ENCODE results near the gene SCAPER. TPM values are rescaled to one million over a fixed set of nuclear protein-coding genes. Genes with fewer than 3 reads are reported as not detected.

The SCAPER gene, protein sequence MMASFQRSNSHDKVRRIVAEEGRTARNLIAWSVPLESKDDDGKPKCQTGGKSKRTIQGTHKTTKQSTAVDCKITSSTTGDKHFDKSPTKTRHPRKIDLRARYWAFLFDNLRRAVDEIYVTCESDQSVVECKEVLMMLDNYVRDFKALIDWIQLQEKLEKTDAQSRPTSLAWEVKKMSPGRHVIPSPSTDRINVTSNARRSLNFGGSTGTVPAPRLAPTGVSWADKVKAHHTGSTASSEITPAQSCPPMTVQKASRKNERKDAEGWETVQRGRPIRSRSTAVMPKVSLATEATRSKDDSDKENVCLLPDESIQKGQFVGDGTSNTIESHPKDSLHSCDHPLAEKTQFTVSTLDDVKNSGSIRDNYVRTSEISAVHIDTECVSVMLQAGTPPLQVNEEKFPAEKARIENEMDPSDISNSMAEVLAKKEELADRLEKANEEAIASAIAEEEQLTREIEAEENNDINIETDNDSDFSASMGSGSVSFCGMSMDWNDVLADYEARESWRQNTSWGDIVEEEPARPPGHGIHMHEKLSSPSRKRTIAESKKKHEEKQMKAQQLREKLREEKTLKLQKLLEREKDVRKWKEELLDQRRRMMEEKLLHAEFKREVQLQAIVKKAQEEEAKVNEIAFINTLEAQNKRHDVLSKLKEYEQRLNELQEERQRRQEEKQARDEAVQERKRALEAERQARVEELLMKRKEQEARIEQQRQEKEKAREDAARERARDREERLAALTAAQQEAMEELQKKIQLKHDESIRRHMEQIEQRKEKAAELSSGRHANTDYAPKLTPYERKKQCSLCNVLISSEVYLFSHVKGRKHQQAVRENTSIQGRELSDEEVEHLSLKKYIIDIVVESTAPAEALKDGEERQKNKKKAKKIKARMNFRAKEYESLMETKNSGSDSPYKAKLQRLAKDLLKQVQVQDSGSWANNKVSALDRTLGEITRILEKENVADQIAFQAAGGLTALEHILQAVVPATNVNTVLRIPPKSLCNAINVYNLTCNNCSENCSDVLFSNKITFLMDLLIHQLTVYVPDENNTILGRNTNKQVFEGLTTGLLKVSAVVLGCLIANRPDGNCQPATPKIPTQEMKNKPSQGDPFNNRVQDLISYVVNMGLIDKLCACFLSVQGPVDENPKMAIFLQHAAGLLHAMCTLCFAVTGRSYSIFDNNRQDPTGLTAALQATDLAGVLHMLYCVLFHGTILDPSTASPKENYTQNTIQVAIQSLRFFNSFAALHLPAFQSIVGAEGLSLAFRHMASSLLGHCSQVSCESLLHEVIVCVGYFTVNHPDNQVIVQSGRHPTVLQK (N-terminal part only)
- 29.2 TPM for total RNA-seq

DNA sequence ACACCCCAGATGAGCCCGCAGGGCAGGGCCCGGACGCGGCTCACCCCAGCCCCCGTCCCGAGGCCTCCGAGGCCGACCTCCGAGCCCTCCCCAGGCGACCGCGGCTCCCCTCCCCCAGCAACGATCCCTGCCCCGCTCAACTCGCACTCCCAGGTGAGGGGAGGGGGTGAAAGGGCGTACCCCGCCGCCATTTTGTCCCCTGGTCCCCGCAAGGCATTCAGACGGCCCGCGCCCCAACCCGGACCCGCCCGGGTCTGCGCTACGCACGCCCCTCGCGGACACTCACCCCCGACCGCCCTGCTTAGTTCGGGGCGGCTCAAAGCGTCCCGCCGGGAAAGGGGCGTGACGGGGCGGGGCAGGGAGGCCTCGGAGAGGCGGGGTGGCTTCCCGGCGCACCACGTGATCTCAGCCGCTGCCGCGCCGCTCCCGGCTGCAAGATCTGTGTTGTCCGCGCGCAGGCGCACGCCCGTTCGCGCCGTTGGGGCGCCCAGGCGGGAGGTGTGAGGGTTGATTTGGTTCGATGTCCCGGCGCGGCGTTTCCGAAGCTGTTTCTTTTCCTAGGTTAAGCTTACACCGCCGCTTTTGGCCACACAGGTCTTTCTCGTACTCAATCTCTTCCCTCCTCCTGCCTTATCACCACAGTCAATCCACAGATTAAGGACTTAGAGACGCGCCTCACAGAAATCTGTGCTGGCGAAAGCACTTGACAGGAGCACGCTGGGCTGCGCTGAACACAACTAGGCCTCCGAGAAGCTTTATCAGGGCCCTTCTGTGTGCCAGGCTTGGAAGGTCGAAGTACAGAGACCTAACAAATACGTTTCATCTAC lies at the start of gene SCAPER:
TSS of gene SCAPER (minus strand) at position 328 of the 827 bp plus-strand sequence. CDS start 21,523 bp downstream, outside the sequence.
- peak; percentile 83 for DNase-seq

DNA sequence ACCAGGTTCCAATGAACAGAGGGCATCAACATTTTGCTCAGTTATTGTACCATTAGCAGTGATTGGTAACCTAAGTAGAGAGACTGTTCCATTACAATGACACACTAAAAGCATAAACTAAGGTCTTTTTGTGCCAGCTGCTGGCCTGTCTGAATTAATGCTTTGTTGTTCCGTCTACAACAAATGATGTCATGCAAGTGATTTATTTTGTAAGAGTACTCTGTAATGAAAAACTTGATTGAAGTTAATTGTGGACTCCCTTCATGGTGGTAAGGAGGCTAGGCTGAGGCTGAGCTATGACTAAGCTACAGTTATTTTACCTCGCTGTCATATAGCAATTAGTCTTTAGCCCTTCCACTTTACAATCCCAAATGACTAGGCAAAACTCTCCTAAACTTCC lies 49.6 kb upstream of the SCAPER start:
- no peak for DNase-seq

DNA sequence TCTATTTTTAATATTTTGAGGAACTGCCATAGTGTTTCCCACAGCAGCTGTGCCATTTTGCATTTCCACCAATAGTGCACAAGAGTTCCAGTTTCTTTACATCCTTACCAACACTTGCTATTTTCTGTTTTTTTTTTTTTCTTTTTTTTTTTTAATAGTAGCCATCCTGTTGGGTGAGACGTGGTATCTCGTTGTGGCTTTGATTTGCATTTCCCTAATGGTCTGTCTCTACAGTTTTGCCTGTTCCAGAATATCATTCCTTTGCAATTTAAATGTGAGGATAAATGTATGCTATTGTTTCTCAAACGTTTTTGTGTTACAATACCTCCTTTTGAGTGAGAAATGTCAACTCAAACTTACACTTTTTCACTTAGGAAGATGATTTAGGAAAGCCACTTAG lies 48.8 kb upstream of the SCAPER start:
- no peak for DNase-seq

DNA sequence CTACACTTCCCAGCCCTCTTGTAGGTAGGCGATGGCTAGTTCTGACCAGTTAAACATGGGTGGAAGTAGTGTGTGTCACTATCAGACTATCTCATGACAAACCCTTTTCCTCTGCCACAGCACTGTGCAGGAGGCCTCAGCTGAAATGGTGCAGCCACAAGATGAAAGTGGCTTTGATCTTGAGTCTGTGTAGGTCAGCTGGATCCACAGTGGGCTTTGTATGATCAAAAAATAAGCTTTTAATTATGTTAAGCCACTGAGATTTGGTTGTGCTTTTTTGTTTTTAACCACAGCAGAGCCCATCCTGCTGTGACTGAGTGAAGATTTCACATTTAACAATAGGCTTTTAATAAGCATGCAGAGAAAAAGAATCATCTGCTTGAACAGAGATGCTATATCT lies 46.1 kb upstream of the SCAPER start:
- no peak for DNase-seq

DNA sequence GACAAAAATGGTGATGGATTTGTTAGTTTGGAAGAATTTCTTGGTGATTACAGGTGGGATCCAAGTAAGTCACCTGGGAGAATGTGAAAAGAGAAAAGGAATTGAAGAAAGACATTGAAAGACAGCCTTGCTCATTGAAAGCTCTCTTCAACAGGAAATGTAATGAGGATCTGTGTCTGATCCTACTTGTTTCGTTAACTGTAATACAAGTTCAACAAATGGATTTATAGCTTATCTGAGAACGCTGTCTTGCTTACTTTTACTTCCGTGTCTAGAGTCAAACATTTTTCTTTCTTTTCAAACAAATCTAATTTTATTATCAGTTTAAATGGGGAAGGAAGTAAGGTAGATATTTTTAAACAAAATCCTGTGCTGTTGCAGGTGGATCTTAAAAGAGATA lies 42.3 kb upstream of the SCAPER start:
- no peak for DNase-seq

DNA sequence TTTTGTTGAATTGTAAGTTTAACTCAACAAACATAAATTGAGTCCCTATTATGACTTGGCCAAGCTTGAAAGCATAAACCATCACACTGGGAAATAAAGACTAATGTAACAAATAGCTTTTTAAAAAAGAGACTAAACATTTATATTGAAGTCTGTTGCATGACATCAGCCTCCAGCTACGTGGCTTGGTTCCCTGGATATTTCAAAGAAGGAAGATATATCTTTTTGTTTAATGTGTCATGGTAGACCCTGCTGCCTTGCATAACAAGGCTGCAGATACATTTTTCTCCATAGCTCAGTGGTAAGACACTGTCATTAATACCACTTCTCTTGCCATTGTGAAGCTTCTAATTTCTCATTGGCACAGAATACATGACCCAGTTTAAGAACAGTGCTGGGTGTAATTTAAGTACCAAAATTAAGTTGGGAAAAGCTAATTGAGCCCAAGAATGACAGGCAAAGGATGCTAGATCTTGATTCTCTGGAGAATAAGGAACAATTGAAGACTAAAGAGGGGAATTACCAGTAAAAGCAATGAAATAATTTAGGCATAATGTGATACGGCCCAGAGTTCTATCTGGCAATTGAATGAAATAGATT lies 40.5 kb upstream of the SCAPER start:
- no peak for DNase-seq

DNA sequence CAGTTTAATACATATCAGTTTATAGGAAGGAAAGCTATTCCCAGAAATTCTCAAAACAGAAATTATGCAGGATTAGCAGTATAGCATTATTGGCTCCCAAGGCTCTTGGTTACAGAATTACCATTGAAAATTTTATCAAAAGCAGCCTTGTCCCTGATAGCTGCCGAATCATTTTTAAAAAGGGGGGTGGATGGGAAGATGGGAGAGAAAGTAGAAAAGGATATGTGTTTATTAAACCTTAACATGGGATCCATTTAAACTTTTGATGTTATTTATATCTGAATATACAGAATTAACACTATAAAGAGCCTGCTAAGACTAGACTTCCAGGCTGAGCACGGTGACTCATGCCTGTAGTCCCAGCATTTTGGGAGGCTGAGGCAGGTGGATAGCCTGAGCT lies 37.2 kb upstream of the SCAPER start:
- DNase-seq: no peak

DNA sequence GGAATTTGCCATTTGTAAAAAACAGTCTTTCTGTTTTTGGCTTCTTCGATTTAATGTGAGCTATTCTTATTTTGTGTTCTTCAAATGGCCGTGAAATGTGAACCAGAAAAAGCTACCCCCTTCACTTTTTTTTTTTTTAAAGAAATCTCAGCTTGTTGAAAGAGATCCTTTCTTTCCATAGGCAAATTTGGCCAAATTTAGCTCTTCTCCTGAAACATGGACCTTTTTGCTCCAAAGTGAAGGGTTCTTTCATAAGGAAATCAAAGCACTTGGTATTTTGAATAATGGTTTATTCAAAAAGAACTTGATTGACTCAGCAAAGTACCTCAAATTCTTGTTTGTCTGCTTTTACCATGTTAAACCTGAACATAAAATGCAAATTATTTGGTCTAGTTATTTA lies 36.5 kb upstream of the SCAPER start:
- no peak for DNase-seq

DNA sequence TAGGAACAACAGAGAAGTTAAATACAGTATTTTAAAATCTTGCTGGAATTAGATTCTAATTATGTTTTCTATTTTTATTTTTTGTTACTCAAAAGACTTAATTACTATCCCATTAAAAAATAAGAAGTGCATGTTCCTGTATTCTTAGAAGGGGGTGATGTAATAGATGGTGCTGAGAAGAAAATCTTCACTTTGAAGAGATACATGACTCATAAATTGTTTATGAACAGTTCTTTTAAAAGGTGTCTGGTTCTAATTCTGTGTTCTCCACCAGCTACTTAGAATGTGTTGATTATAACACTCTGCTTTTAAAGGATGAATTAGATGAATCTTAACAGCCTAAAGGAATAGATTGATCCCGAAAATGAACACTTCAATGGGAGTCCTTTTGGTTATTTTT lies 34.6 kb upstream of the SCAPER start:
- no peak for DNase-seq

DNA sequence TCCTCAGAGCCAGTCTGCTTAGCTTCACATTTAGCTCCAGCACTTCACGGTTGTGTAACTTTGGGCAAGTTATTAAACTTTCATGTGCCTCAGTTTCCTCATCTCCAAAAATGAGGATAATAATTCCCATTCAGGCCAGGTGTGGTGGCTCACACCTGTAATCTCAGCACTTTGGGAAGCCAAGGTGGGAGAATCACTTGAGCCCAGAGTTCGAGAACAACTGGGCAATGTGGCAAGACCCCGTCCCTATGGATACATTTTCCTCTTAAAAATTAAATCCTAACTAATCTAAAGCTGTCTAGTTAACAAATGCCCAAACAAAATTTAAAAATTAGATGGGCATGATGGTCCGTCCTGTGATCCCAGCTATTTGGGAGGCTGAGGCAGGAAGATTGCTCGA lies 33.6 kb upstream of the SCAPER start:
- DNase-seq: no peak

DNA sequence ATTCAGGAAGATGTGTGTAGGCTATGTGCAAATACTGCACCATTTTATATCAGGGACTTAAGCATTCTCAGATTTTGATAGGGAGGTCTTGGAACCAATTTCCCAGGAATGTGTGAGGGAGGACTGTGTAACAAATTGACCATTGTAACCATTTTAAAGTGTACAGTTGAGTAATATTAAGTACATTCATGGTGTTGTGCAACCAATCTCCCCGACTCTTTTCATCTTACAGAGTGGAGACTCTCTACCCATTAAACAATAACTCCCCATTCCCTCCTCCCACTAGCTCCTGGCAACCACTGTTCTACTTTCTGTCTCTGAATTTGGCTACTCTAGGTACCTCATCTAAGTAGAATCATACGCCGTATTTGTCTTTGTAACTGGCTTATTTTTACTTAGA lies 31.5 kb upstream of the SCAPER start:
- no peak for DNase-seq

DNA sequence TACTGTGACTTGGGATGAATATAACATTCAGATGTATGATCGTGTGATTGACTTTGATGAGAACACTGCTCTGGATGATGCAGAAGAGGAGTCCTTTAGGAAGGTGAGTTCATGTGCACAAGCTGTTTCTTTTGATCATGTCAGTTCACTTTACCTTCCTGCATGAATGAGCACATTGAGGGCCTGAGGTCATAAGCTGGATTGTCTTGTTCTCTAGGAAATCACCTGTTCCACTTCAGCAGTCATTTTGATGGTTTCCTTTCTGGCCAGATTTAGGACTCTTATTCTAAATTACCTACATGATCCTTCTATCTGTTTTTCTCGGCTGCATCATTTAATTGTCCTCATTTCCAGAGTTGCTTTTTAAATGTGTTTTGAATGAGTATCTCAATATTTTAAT lies 30.5 kb upstream of the SCAPER start:
- DNase-seq: no peak

DNA sequence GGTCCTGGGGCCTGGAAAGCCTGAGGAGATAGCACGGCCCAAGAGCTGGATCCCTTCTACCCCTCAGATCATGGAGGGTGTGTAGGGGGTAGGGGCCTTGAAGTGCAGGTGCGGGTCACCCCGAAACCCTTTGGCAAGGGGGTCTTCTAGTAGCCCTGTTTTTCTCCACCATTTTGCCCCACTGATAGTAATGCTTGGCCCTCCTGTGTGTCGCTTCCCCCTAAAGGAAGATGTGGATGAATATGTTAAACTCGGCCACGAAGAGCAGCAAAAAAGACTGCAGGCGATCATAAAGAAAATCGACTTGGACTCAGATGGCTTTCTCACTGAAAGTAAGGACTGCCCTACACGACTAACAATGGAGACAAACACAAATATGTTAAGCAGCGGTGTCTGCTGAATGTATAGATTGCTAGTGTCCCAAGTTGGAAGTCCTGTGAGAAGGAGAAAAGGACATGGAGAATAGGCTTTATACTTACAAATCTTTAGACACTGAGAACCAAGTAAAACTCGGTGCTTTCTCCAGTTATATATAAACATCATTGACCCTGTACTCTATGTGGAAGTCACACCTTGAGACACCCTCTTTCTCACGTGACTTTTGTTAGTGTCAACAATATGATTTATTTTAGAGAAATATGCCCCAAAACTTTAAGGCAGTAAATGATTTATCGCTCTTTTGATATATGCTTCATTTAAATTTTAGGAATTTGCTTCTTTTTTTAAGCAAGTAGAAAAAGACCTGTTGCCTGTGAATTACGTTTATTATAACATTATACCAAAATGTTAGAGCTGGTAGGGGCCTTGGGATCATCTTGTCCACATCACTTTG lies 27.2 kb upstream of the SCAPER start:
- no peak for DNase-seq

DNA sequence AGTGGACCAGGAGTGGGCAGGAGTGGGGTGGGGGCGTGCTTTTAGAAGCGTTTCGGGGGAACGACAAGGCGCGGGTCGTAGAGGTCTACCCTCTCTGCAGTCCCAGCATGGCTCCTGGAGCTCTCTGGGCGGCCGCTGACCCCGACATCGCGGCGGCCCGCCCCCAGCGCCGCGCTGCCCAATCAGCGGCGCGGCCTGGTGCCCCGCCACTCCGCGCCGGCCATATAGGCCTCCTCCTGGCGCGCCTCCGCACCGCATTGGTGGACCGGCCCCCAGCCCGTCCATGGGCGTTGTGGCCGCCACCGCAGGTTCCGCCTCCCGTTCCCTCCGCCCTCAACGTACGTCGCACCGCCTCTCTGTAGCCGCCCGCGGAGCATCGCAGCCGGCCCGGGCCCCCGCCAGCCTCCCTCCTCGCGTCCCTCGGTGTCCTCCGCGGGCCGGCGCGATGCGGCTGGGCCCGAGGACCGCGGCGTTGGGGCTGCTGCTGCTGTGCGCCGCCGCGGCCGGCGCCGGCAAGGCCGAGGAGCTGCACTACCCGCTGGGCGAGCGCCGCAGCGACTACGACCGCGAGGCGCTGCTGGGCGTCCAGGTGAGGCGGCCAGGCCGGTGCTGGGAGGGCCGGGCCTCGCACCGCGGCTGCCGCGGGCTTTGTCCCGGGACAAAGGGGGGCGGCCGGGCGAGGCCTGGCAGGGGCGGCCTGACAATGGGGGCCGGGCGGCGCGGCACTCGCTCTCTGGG lies 26.4 kb upstream of the SCAPER start, which contains the start of gene RCN2:
TSS of gene RCN2 (plus strand) at position 353 of the 738 bp plus-strand sequence. CDS start at position 446, 93 bp downstream.
- peak; percentile 92 for DNase-seq

DNA sequence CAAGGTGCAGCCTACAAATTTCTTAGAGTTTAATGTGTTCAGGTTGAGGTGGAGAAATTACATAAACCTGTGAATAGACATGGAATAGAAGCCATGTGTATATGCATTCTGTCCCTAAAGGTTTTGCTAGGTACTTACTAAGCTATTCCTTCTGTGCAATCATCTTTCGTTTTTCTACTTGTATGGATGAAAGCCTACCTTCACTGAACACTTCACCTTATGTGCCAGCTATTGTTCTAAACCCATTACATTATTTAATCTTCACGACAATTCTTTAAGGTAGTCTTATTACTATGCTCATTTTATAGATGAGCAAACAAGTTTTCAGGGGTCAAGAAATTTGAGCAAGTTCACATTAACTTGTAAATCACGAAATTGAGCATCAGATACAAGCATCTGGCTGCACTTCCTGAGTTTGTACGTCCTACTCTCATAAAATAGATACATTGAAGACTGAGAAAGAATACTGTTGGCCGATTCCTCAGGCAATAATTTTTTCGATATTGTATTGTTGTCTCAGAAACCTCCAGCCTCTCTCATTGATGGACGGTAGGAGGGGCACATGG lies 25.8 kb upstream of the SCAPER start:
- DNase-seq: no peak

DNA sequence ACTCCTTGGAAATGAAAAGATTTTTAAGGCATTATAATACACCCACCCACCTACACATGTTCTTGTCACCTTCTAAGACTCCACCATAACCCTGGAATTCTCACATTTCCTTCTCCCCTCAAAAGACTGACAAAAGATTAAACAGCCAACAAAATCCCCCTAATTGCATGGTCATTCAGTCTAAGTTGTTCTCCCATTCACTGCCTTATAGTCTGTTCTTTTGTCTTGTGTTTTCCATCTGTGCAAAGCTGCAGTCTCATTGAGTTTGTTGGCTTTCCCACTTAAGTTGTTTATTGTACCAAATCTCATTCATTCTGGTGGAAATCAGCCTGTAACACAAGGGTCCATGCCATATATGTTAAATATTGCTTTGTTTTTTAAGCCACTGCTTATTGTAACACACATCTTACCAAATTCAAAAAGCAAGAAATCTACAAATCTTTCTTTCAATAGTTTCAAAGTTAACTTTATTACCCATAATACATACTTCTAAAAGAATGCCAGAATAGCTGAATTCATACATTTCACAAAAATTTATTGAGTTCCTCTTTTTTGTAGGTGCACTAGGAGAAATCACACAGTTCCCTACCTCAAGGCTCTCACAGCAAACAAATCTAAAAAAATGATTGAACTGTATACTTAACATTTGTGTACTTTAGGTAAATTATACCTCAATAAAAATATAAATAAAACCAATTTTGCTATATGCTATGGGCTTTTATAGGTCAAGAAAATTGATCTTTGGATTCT lies 24.0 kb upstream of the SCAPER start:
- DNase-seq: no peak

DNA sequence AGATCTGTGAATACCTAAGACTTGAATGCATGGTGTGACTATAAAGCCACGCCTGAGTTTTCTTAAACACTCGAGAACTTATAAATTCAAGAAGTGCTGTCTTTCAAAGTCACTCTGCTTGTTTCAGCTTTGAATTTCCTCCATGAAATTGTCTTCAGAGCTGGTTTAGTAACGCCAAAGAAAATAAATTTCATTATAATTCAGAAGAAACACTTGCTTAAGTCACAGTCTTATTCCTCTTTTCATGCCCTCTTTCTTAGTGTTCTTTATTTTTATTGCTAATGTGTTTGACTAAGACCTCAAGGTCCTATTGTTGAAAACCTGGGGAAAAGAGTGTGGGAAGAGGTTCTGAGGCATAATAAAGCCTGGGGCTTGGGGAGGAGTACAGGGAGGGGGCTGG lies 23.1 kb upstream of the SCAPER start:
- no peak for DNase-seq

DNA sequence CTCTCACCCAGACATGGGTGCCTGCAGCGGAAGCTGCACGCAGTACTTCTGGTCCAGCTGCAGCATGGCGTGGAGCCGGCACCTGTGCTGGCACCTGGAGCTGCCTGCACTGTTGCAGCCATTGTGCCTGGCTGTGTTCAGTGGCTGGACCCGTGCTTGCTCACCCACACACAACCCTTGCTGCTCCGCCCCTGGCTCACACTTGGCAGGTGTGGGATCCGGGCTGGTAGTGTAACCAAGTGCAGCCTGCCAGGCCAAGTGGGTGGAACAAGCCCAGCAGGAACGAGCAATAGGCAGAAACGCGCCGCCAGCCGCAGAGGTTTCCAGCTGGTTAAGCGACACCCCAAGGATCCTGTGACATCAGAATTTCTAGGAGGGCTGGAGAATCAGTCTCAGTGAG lies 11.2 kb upstream of the SCAPER start:
- DNase-seq: no peak

All from skin of body (tissue), 2 donors.